H9 (cell line): Measurements from ENCODE around the gene VPS45. TPM values are rescaled to one million over a fixed set of nuclear protein-coding genes. Genes with fewer than 3 reads are reported as not detected.

Source experiments
- DNase-seq: peaks from one replicate; pipeline ENCODE4 v3.0.0-alpha.2; 2017
- H2AFZ ChIP-seq: one replicate; pipeline ENCODE4 v1.6.1; 2013; ENCODE audit warnings: mild to moderate bottlenecking, low read length, control low read depth, moderate library complexity
- H2AK5ac ChIP-seq: 2 replicates; pipeline ENCODE4 v1.6.1; 2013; ENCODE audit warnings: low read length, control low read depth, mixed read lengths; ENCODE audit not compliant: insufficient read length
- H2BK120ac ChIP-seq: one replicate; pipeline ENCODE4 v1.6.1; 2013; ENCODE audit warnings: low read depth, mild to moderate bottlenecking, low read length, control low read depth, inconsistent platforms; ENCODE audit not compliant: poor library complexity, severe bottlenecking
- H2BK12ac ChIP-seq: 2 replicates; pipeline ENCODE4 v1.6.1; 2013; ENCODE audit warnings: low read length, control low read depth, mixed read lengths, low read depth; ENCODE audit not compliant: insufficient read length
- H2BK15ac ChIP-seq: 2 replicates; pipeline ENCODE4 v1.6.1; 2013; ENCODE audit warnings: low read depth, low read length, control low read depth
- H2BK20ac ChIP-seq: one replicate; pipeline ENCODE4 v1.6.1; 2013; ENCODE audit warnings: low read depth, mild to moderate bottlenecking, low read length, control low read depth, inconsistent platforms; ENCODE audit not compliant: poor library complexity, severe bottlenecking
- H2BK5ac ChIP-seq: 2 replicates; pipeline ENCODE4 v1.6.1; 2013; ENCODE audit warnings: low read length, control low read depth, mixed read lengths; ENCODE audit not compliant: insufficient read length
- H3K14ac ChIP-seq: 2 replicates; pipeline ENCODE4 v1.6.1; 2013; ENCODE audit warnings: low read length, control low read depth; ENCODE audit not compliant: insufficient read depth
- H3K18ac ChIP-seq: 2 replicates; pipeline ENCODE4 v1.6.1; 2013; ENCODE audit warnings: low read depth, mild to moderate bottlenecking, mixed read lengths, low read length, control low read depth; ENCODE audit not compliant: insufficient read length
- H3K23ac ChIP-seq: 2 replicates; pipeline ENCODE4 v1.6.1; 2013; ENCODE audit warnings: low read length, control low read depth, mixed read lengths, low read depth; ENCODE audit not compliant: insufficient read length
- H3K23me2 ChIP-seq: 2 replicates; pipeline ENCODE4 v1.6.1; 2013; ENCODE audit warnings: low read depth, mild to moderate bottlenecking, mixed read lengths, low read length, control low read depth; ENCODE audit not compliant: insufficient read length, poor library complexity, severe bottlenecking
- H3K27ac ChIP-seq: 2 replicates; pipeline ENCODE4 v1.5.1; 2013; ENCODE audit warnings: low read length, control low read depth, mixed read lengths, low read depth; ENCODE audit not compliant: insufficient read length
- H3K27me3 ChIP-seq: 2 replicates; pipeline ENCODE4 v1.6.1; 2013; ENCODE audit warnings: low read length, control low read depth, inconsistent platforms; ENCODE audit not compliant: insufficient read depth
- H3K4ac ChIP-seq: 2 replicates; pipeline ENCODE4 v1.6.1; 2013; ENCODE audit warnings: low read depth, mild to moderate bottlenecking, control low read depth, inconsistent platforms, low read length, moderate library complexity
- H3K4me1 ChIP-seq: 2 replicates; pipeline ENCODE4 v1.6.1; 2013; ENCODE audit warnings: low read length, control low read depth, inconsistent platforms; ENCODE audit not compliant: insufficient read depth
- H3K4me2 ChIP-seq: 2 replicates; pipeline ENCODE4 v1.6.1; 2013; ENCODE audit warnings: low read length, control low read depth, mixed read lengths; ENCODE audit not compliant: insufficient read length, insufficient read depth
- H3K56ac ChIP-seq: 2 replicates; pipeline ENCODE4 v1.6.1; 2013; ENCODE audit warnings: low read depth, mild to moderate bottlenecking, mixed read lengths, low read length, control low read depth; ENCODE audit not compliant: insufficient read length
- H3K79me1 ChIP-seq: 2 replicates; pipeline ENCODE4 v1.6.1; 2013; ENCODE audit warnings: low read depth, mild to moderate bottlenecking, moderate library complexity, low read length, control low read depth, inconsistent platforms; ENCODE audit not compliant: insufficient read depth, poor library complexity, severe bottlenecking
- H3K79me2 ChIP-seq: 2 replicates; pipeline ENCODE4 v1.6.1; 2013; ENCODE audit warnings: low read length, control low read depth, inconsistent platforms; ENCODE audit not compliant: insufficient read depth
- H3K9ac ChIP-seq: 2 replicates; pipeline ENCODE4 v1.6.1; 2013; ENCODE audit warnings: low read length, control low read depth, mixed read lengths; ENCODE audit not compliant: insufficient read length; ENCODE audit errors: extremely low read depth
- H3K9me3 ChIP-seq: one replicate; pipeline ENCODE4 v1.6.1; 2013; ENCODE audit warnings: low read depth, low read length, inconsistent platforms; ENCODE audit not compliant: control insufficient read depth
- H3T11ph ChIP-seq: one replicate; pipeline ENCODE4 v1.6.1; 2013; ENCODE audit warnings: mild to moderate bottlenecking, low read length, control low read depth, inconsistent platforms
- H4K20me1 ChIP-seq: one replicate; pipeline ENCODE4 v1.6.1; 2013; ENCODE audit not compliant: control insufficient read depth, insufficient read length, insufficient read depth
- H4K5ac ChIP-seq: 2 replicates; pipeline ENCODE4 v1.6.1; 2013; ENCODE audit warnings: low read depth, mild to moderate bottlenecking, mixed read lengths, low read length, control low read depth; ENCODE audit not compliant: insufficient read length
- H4K8ac ChIP-seq: replicated peaks from 2 replicates; pipeline ENCODE4 v1.6.1; 2013; ENCODE audit warnings: low read length, control low read depth, mixed read lengths, low read depth; ENCODE audit not compliant: insufficient read length
- H4K91ac ChIP-seq: 2 replicates; pipeline ENCODE4 v1.6.1; 2013; ENCODE audit warnings: low read depth, mild to moderate bottlenecking, moderate library complexity, mixed read lengths, low read length, control low read depth; ENCODE audit not compliant: insufficient read length
- H3K27ac Mint-ChIP-seq, 3 experiments: 2 replicates in 2 of 3; 3 replicates in 1 of 3; pipeline ENCODE4 v1.8.0; 2020 to 2021; ENCODE audit warnings: mixed read lengths in 3 of 3, mild to moderate bottlenecking in 1 of 3, moderate library complexity in 1 of 3
- H3K27me3 Mint-ChIP-seq: 2 replicates; pipeline ENCODE4 v1.8.0; 2021; ENCODE audit warnings: low read depth, mild to moderate bottlenecking, moderate library complexity, mixed read lengths
- H3K36me3 Mint-ChIP-seq, 3 experiments: 2 replicates in 2 of 3; 3 replicates in 1 of 3; pipeline ENCODE4 v1.8.0; 2020 to 2021; ENCODE audit warnings: low read depth in 3 of 3, mixed read lengths in 3 of 3; ENCODE audit not compliant: insufficient read depth in 1 of 3
- H3K4me1 Mint-ChIP-seq, 2 experiments: 2 replicates each; pipeline ENCODE4 v1.8.0; 2020; ENCODE audit warnings: mixed read lengths in 2 of 2
- H3K4me3 Mint-ChIP-seq, 2 experiments: 2 replicates in 1 of 2; 3 replicates in 1 of 2; pipeline ENCODE4 v1.8.0; 2020 to 2021; ENCODE audit warnings: mild to moderate bottlenecking in 2 of 2, mixed read lengths in 2 of 2, moderate library complexity in 1 of 2
- H3K9me3 Mint-ChIP-seq, 2 experiments: 2 replicates in 1 of 2; 3 replicates in 1 of 2; pipeline ENCODE4 v1.8.0; 2020; ENCODE audit warnings: mild to moderate bottlenecking in 2 of 2, mixed read lengths in 2 of 2, moderate library complexity in 1 of 2
- WGBS: extraction: QIAGEN DNeasy Blood & Tissue Kit; methylation state at CpG from one replicate; pipeline ENCODE4 v1.1.7; 2013; ENCODE audit warnings: missing lambda C conversion rate, low lambda C conversion rate, mixed read lengths; ENCODE audit not compliant: insufficient read length; ENCODE audit errors: extremely low coverage; 5-methylcytosine and 5-hydroxymethylcytosine counted together
- total RNA-seq: library from RNA; stranded (reverse); gene quantifications from 2 replicates; pipeline ENCODE4 v1.2.1, GENCODE V29; 2021
- TF ChIP-seq, protein P1 (sequence below): fragments of 200-600 bp; sonication (generic); conservative IDR thresholded peaks from 3 replicates; pipeline ENCODE4 v1.8.0; 2021; ENCODE audit warnings: antibody characterized with exemption, mild to moderate bottlenecking

The VPS45 gene
- total RNA-seq, 1 experiment from 2014 or later: 31.8 TPM

GRCh38 chr1:150109586-150109985 is 42.0 kb downstream of the VPS45 start:
- no peak overlapping the region for H3K56ac ChIP-seq
- DNase-seq: no peak
- no peak overlapping the region for H3K4me3 Mint-ChIP-seq
- no peak overlapping the region for H3K18ac ChIP-seq
- H3K27me3 Mint-ChIP-seq: no peaks in the 10 kb centered on the region
- H3K4me1 ChIP-seq: no peaks in the 10 kb centered on the region
- no peak overlapping the region for H2AFZ ChIP-seq
- peaks cover 5% of the 10 kb centered on the region in 2 experiments; a peak in 2 of 4 replicates for H3K4me1 Mint-ChIP-seq
- H4K5ac ChIP-seq: no peak overlapping the region
- no peak overlapping the region for H3K27ac Mint-ChIP-seq
- H3K79me2 ChIP-seq: no peaks in the 10 kb centered on the region; the same call in 1 of the 2 replicates
- no peaks in the 10 kb centered on the region for H3K23me2 ChIP-seq
- no peak overlapping the region for H2BK15ac ChIP-seq
- no peak overlapping the region for H3K14ac ChIP-seq
- WGBS: no CpG with 5 or more reads among the region's 3 CpGs
- H3K36me3 Mint-ChIP-seq: peaks cover 11 to 24% (median 24%) of the 10 kb centered on the region in 3 experiments
- no peak overlapping the region for H3K23ac ChIP-seq
- peaks cover 2 to 7% of the 10 kb centered on the region in 2 experiments; a peak in 4 of 5 replicates for H3K9me3 Mint-ChIP-seq
- H3K9ac ChIP-seq: no peak overlapping the region
- H3K27me3 ChIP-seq: no peaks in the 10 kb centered on the region
- H3K79me1 ChIP-seq: no peaks in the 10 kb centered on the region
- no peak overlapping the region for H3K4ac ChIP-seq
- H4K20me1 ChIP-seq: no peaks in the 10 kb centered on the region
- H2AK5ac ChIP-seq: no peak overlapping the region
- H3K4me2 ChIP-seq: no peak overlapping the region
- no peak overlapping the region for H4K91ac ChIP-seq
- H3K9me3 ChIP-seq: no peaks in the 10 kb centered on the region
- no peak overlapping the region for H3K27ac ChIP-seq
- H2BK120ac ChIP-seq: no peak overlapping the region
- no peak overlapping the region for H2BK5ac ChIP-seq
- H4K8ac ChIP-seq: no peak overlapping the region
- no peak overlapping the region for H2BK20ac ChIP-seq
- TF ChIP-seq, protein P1, sequence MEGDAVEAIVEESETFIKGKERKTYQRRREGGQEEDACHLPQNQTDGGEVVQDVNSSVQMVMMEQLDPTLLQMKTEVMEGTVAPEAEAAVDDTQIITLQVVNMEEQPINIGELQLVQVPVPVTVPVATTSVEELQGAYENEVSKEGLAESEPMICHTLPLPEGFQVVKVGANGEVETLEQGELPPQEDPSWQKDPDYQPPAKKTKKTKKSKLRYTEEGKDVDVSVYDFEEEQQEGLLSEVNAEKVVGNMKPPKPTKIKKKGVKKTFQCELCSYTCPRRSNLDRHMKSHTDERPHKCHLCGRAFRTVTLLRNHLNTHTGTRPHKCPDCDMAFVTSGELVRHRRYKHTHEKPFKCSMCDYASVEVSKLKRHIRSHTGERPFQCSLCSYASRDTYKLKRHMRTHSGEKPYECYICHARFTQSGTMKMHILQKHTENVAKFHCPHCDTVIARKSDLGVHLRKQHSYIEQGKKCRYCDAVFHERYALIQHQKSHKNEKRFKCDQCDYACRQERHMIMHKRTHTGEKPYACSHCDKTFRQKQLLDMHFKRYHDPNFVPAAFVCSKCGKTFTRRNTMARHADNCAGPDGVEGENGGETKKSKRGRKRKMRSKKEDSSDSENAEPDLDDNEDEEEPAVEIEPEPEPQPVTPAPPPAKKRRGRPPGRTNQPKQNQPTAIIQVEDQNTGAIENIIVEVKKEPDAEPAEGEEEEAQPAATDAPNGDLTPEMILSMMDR: no peak
- H3T11ph ChIP-seq: no peak overlapping the region
- H2BK12ac ChIP-seq: no peak overlapping the region
